HG02981 (cell line): ENCODE data around the gene TRIO.
A peak's percentile ranks its signal among the peaks of the same experiment; 100 is the strongest.

Source experiments
- ATAC-seq: cut with Tn5 transposase; IDR thresholded peaks from one replicate; pipeline ENCODE4 v1.9.1; 2021; ENCODE audit warnings: mild to moderate bottlenecking, moderate library complexity; ENCODE audit not compliant: unreplicated experiment

The TRIO gene

DNA sequence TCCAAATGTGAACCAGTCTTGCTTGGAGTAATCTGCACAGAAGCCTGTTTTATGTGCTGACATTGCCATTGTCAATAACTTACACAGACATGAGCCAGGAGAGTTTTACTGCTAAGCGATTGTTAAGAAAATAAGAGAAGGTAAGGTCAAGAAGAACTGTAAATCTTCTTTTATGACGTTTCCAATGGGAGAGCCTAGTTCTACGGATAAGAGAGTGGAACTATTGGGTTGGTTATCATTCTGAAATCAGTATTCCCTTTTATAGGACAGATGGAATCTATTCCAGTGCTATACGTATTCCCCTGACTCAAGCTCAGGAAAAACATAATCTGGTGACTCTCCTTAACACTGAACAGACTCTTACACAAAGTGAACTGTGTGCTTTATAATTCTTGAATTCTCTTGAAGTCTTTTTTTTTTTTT, 300.5 kb downstream of the TRIO start:
- ATAC-seq = no peak

DNA sequence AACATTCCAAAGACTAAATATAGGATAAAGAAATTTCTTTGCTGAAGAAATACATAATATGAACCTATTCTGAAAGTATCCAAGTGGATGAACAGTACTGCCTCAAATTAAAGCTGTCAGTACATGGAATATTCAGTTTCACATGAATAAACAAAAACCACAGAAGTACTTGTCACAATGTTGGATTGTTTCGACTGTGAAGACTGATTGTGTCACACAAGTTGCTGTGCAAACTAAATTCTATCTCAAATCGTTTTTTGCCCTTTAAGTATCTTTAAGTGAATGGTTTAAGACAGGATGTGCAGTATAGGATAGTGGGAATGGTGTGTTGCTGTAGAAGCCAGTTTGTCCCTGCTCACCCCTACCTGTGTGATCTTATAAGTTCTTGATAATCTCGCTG, 301.0 kb downstream of the TRIO start:
- no peak for ATAC-seq

DNA sequence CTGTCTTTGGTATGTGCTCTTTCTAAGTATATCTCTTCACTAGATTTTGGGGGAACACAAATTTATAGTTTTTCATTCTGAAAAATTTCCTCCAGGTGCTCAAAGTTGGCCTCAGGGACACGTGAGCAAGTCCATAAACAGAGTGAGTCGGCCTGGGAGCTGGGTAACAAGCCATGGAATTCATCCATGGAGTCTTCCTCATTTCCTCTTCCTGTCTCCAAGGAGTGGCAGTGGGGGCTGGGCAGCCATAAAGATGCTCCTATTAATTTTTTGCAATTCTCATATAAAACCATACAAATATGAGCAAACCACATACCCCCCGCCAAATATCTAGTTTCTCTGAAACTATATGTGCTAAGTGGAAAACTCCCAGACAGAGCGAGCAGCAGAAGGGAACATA, 301.9 kb downstream of the TRIO start:
- no peak for ATAC-seq

DNA sequence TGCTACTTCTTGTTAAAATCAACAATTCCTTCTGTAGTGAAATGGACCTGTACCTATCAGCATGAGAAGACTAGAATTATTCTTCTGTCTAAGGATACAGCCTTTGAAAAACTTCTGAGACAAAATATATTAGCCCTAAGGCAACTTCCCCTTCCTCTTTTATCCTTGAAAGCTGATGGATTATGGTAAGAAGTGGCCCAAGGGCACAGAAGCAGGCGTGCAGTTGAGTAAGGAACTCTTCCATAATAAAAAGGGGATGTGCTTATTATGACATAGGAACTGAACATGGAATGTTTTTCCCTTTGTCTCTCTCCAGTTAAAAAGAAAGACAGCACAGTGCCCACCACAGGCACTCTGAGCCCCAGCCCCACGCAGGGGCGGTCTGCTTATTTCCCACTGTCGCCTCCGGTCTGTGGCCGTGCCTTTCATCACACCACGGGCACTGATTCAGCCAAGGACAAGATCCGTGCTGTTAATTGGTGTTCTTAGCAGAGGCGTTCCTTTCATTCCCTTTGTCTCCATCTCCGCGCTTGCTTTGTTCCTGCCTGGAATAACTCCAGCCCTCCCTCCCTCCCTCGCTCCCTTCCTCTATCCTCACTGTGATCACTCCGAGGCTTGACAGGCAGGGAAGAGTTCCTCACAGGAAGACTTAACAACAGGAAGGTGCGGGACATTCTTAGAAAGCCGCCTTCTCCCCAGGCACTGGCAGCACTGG, 302.6 kb downstream of the TRIO start:
- ATAC-seq = no peak

DNA sequence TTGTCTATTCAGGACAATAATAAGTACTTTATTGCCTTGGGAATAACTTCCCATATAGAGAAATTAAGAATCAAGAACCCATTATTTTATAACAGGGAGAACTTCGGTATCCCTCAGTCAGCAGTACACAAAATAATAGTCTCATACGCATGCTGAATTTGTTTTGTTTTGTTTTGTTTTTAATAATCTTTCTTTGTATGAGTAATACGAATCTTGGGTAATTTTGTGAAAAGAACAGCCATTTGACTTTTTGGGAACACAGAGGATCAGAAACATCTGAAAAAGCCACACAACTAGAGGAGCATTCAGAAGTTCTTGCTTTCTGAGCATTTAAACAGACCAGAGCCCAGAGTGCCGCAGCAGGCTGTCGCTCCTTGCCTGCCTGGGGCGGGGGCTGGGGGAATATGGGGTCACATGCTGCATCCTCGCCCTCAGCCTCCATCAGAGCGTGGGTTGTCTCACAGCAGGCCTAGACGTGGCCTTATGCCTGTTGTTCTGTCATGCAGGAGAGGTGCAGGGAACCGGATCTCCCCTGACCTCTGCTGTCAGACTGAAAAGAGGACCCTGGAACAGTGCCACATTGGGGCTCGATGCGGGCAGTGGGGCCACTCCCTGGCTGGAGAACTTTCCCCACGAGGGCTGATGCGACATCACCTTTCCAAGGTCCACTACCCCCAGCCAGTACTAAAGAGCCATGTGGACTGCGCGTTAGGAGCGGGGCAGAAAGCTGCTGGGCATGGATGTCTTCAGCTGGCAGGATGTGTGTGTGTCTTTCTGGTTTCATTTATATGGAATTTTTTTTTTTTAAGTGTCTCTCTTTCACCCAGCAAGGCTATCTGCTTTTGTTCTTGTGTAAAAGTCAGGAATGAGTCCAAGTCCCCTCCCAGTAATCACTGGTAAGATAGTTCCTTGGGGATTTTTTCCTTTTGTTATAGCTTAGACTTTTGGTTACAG, 305.1 kb downstream of the TRIO start:
- ATAC-seq = peak; percentile 45

DNA sequence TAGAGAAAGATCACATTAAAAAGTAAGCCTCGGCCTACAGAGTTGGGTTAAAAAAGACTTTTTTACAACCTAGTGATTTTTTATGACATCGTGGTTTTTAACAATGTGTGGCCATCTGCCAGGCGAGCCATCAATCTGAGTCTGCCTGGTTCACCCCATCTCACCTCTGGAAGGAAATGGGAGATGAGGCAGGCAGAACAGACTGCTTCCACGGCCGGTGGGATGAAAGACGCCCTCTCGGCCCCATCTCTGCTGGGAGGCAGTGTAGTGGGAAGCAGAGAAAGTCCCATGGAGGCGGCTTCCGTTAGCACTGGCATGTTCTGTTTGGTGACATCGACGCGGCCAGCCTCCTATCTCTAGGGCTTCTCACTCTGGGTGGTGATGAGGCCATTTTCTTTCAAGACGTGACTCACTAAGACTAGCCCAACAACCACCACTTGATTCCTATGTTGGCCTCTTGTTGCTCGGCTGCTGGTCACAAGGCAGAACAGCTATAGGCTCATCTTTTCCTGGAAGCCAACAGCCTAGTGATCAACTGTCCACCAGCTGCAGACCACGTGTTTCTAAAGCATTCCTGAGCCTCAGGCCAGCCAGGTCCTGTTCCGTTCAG, 306.0 kb downstream of the TRIO start:
- no peak for ATAC-seq

DNA sequence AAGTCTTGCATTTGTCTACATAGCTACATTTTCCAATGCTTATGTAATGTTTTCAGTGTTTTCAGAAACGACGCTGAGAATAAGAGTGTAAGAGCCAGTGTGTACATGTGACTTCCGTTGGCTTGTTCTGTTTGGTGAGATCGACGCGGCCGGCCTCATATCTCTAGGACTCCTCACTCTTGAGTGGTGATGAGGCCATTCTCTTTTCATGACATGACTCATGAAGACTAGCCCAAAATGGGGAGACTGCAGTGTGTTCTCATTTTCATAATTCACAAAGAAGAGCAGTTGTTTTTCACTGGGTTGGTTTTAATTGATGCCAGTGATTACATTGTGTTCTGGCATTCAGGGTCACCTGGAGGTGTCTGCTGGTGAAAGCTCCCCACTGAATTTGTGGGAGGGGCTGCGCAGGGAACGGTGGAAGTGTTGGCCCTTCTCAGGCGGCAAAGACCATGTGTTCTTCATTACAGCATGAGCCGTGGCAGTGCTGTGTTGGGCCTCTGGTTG, 306.9 kb downstream of the TRIO start:
- ATAC-seq = no peak

DNA sequence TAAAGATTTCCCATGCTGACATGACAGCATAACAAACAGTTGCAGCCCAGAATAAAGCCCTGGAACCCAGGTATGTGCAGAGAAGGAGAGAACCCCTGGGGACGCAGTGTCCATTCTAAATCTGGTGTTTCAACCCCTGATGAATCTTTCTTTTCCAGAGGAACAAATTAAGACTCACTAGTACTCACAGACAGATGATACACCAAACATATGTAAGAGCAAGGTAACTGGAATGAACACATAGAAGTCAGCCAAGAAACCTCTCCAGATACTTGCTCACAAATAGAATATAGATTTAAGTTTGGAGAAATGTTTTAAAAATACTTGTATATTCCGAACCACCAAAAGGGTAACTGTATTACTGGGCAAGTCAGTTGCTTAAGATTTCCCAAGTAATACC, 307.6 kb downstream of the TRIO start:
- ATAC-seq = no peak

DNA sequence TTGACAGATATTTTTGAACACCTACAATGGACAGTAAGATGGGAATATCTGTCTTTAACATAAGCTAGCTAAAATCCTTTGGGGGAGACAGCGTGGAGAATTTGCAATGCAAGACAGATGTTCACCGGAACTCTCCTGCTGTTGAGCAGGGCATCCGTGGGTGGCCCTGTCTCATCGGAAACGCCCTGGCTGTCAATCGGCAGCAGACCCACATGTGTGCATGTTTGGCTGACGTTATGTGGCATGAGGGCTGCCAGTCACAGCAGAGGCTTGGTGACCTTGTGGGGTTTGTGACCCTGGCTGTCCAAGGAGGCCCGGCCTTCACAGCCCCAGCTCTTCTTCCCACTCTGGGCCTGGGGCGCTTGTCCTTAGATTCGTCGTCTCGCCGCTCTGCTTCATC, 308.7 kb downstream of the TRIO start:
- no peak for ATAC-seq

DNA sequence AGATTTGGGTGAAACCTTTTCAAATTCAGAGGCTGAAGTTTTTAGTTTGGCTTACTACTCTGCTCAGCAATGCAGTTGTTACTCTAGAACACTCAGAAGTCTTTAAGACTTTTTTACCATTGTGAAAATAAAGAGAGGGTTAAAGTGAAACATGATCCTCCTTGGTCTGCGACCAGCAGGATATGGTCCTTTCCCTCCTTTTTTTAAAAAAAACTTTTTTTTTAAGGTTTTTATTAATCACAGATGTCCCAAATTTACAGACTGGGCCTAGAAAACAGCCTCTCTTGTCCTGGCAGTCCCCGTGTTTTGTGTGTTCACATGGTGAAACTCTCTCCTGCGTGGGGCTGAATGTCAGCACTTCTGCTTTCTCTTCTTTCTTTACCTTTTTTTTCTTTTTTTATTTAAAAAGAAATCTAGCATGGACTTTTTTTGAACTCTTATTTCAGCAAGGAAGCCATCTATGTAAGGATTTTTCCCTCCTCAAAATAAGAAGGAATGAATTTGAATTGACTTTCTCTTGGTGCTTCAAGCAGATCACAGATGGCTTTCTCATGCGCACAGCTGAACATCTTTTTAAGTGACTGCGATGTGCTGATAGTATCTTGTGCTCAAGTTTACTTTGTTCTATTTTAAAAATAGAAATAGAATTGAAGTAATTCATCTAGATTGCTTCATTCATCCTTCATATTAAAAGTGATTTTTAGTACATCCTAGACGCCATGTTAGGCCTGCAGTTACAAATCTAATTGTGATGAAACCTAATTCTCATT, 309.7 kb downstream of the TRIO start:
- ATAC-seq = no peak

DNA sequence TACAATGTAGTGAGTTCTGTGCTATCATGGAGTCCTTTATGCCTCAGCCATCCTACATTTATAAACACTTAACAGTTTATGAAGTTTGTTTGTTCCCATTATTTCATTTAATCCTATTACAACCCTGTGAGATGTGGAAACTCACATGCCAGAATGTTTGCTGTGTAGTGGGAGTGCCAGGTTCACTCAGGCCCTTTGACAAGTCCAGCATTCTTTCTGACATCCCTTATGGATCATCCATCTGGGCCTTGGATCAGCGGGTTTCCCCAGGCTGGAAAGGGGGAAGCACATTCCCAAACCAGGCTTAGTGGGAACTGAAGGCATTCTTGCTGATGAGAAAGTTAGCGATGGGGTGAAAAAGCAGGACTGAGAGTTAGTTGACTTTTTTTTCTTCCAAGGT, 310.3 kb downstream of the TRIO start:
- ATAC-seq = no peak

DNA sequence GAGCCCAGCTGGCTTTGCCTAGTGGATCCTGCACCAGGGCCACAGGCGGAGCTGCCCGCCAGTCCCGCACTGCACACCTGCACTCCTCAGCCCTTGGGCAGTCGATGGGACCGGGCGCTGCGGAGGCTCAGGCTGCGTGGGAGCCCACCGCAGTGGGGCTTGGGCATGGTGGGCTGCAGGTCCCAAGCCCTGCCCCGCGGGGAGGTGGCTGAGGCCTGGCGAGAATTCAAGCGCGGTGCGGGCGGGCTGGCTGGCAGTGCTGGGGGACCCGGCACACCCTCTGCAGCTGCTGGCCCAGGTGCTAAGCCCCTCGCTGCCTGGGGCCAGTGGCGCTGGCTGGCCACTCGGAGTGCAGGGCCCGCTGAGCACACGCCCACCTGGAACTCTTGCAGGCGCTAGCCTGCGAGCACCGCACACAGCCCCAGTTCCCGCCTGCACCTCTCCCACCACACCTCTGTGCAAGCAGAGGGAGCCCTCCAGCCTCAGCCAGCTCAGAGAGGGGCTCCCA, 312.7 kb downstream of the TRIO start:
- ATAC-seq = no peak

DNA sequence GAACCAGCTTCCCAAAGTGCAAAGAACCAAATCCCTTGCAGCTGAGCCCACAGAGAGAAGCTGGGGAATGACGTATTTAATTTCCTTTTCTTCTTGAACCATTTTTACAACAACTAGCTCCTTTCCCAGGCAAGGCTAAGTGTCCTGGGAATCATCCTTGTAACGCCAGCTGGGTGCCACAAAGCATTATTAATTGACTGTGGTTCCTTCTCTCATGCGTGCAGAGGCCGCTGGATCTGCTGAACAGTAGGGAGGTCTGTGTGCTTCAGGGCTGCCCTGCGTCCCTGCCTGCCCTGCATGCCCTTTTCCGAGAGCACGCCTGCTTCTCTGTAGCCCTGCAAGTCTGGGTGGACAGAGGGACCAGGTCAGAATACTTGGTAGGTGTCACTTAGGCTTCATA, 314.3 kb downstream of the TRIO start:
- ATAC-seq = no peak

DNA sequence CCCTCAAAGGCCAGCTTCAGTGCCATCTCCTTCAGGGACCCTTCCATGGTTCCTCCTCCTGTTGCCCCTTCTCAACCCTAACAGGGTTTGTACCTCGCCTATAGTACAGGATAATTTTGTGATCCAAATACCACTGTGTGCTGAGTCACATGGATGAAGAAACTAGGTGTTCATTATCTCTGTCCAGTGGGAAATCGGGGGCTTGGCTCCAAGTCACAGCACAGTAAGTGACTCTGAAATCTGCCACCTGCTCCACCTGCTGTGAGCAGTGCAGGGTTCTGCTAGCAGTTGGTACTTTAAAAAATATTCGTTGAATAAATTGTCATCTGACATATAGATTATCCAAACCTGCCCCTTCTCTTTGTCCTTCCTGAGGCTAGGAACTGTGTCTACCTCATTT, 315.3 kb downstream of the TRIO start:
- no peak for ATAC-seq

DNA sequence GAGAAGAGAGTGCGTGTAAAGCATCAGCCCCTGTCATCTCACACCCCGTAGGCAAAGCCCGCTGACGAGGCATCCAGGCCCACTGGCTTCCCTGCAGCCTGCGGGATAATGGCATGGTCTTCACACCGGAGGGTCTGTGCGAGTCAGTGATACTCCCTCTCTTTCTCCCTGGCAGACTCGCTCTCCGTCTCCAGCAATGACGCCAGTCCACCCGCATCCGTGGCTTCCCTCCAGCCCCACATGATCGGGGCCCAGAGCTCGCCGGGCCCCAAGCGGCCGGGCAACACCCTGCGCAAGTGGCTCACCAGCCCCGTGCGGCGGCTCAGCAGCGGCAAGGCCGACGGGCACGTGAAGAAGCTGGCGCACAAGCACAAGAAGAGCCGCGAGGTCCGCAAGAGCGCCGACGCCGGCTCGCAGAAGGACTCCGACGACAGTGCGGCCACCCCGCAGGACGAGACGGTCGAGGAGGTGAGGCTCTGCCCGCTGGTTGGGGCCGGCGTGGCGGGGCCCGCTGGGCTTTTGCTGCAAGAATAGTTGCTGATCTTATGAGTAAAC, 317.8 kb downstream of the TRIO start:
- no peak for ATAC-seq

DNA sequence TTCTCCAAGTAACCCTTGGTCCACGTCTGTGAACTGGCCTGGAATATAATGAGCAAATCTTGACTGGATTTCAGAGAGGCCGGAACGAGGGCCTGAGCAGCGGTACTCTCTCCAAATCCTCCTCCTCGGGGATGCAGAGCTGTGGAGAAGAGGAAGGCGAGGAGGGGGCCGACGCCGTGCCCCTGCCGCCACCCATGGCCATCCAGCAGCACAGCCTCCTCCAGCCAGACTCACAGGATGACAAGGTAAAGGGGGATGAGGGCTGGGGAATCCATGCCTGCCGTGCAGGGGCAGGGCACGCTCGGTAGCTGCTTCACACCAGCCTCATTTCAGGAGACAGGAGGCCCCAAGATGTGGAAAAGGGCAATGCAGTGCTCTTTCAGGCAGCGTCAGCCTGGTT, 319.5 kb downstream of the TRIO start:
- ATAC-seq = no peak

DNA sequence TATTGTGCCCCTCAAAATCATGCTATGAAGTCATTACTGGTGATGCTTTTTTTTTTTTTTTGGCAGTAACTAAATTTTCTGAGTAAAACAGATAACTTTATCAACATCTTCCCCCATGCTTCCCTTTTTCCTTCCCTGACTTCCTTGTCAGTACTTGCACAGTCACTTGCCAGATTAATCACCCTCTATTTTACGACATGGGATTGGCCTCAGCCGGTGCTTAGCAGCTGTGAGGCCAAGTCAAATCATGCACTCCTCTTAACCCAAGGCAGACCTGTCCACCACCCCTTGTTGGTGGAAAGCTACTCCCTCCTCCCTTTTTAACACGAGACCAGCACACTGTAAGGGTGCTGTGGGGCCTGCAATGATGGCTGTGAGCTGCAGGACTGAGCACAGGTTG, 320.5 kb downstream of the TRIO start:
- ATAC-seq = no peak

DNA sequence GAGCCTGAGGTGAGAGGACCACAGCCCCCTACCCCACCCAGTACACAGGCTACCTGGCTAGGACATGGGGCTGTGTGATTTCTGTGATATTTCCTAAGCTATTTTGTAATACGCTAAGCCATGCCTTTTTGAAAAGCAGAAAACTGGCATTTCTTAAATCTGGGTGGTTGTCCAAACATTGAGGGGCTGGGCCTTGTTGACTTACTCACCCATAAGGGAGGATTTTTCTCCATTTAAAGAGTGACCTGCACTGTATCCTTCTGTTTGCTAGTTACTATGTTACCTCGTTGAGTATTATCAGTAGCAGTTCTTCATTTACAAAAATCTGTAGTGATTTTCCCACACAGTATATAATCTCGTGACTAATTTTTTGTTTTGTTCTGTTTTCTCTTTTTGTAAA, 321.0 kb downstream of the TRIO start:
- ATAC-seq = no peak

DNA sequence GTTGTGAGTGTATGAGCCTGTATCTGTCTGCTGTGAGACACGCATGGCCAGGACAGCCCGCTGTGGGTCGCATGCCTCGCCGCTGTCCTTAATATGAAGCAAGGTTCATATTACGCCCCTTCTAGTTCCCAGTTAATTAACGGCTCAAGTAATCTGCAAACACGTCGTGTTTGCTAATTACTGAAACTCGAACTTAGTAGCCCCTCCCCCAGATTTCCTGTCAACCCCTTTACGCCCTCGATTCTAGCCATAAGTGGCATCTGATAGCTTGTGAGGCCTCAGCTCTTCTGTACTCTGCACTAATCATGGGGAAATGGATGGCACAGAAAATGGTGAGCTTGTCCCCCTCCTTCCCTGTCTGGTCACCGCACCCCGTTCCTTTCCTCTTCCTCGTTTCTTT, 321.5 kb downstream of the TRIO start:
- no peak for ATAC-seq

DNA sequence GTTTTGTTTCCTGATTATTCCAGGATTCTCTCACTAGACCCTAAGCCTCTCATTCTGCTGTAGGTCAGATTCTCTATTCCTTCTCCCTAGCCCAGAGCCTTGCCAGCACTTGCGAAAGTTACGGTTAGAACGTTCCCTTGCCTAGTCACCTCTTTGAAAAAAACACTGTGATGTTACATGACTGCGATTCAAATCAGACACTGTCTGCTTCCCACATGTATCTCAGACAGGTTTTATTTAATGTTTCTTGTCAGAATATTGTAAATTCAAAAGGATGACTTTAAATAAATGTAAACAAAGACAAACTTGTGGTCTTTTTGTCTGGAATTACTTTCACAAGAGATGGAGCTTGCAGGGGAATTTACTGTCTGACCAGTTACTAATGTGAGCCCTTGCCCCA, 322.0 kb downstream of the TRIO start:
- no peak for ATAC-seq
